H1 (cell line): Measurements from ENCODE around the gene DEDD. TPM values are rescaled to one million over a fixed set of nuclear protein-coding genes. Genes with fewer than 3 reads are reported as not detected.

ENCODE experiments used
- BACH1 ChIP-seq: IDR thresholded peaks from 2 replicates; pipeline ENCODE4 v1.6.1; 2012; ENCODE audit warnings: low read length, improper control_type of control experiment
- KDM1A ChIP-seq: fragments of 200-600, 300-600 bp; sonication (generic); IDR thresholded peaks from 2 replicates; pipeline ENCODE4 v1.7.1; 2016; ENCODE audit warnings: mild to moderate bottlenecking, low read length, borderline replicate concordance
- POLR2A ChIP-seq, 2 experiments: IDR thresholded peaks; 1 replicate in 1 of 2; 2 replicates in 1 of 2; pipeline ENCODE4 v1.6.1; 2011; ENCODE audit warnings: low read depth in 2 of 2, low read length in 2 of 2, mild to moderate bottlenecking in 2 of 2; ENCODE audit errors: control extremely low read depth in 1 of 2
- POU5F1 ChIP-seq: IDR thresholded peaks from 2 replicates; pipeline ENCODE4 v1.6.1; 2011; ENCODE audit warnings: low read depth, mild to moderate bottlenecking, low read length, moderate library complexity
- polyA plus RNA-seq, 7 experiments: library from polyadenylated mRNA; depleted of rRNA in 3 of 7; stranded (reverse) in 5 of 7; unstranded in 2 of 7; fragments of >200 nt in 5 of 7; fragments of 200-250 nt in 2 of 7; gene quantifications; 1 replicate in 5 of 7; 2 replicates in 1 of 7; 4 replicates in 1 of 7; pipeline versions ENCODE4 v1.2.1 to v1.2.3, GENCODE V29; 2011 to 2013; ENCODE audit warnings: missing spikeins in 2 of 7, mixed read lengths in 2 of 7
- total RNA-seq: library from RNA; stranded (reverse); fragmentation: NEBNext Ultra II Directional; extraction: Animal tissue kit (Norgen Biotek cat#: 25700); gene quantifications from 2 replicates; pipeline ENCODE4 v1.2.1, GENCODE V29; 2021

The DEDD gene
- total and polyA plus RNA-seq, 2 of the 8 experiments (the other 6 are each of a cell fraction or from before 2014, with no cell fraction given), result 42.6 to 55.9 TPM

- TF ChIP-seq POLR2A (IDR thresholded peaks at IDR 0.05; ENCODE audit: control extremely low read depth in 1 of 2, low read depth in 2 of 2, low read length in 2 of 2), result no peak
- no peak for TF ChIP-seq KDM1A
- TF ChIP-seq BACH1, result no peak
- TF ChIP-seq POU5F1, result no peak
These were observed 36.5 kb downstream of the DEDD start (continued) for GRCh38 chr1:161096015-161096414.
